GM12874 (cell line): ENCODE measurements around the gene NCOA5.

Experiments
- TF ChIP-seq, protein P1 (sequence below): IDR thresholded peaks from 2 replicates; pipeline ENCODE4 v1.5.1; 2011; ENCODE audit warnings: low read depth, mild to moderate bottlenecking, control low read depth, low read length, moderate library complexity; ENCODE audit not compliant: insufficient read depth

Gene NCOA5

DNA sequence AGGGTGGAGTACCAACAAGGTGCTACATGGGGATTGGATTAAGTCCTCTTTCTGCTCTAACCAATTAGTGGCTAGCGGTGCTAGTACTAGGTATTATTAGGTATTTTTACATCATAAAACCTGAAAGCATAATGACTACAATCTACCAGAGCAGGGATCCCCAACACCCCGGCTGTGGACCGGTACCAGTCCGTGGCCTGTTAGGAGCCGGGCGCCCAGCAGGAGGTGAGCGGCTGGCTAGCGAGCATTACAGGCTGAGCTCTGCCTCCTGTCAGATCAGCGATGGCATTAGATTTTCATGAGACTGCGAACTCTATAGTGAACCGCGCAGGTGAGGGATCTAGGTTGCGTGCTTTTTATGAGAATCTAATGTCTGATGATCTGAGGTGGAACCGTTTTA is 19.2 kb upstream of the NCOA5 start:
- TF ChIP-seq, protein P1, sequence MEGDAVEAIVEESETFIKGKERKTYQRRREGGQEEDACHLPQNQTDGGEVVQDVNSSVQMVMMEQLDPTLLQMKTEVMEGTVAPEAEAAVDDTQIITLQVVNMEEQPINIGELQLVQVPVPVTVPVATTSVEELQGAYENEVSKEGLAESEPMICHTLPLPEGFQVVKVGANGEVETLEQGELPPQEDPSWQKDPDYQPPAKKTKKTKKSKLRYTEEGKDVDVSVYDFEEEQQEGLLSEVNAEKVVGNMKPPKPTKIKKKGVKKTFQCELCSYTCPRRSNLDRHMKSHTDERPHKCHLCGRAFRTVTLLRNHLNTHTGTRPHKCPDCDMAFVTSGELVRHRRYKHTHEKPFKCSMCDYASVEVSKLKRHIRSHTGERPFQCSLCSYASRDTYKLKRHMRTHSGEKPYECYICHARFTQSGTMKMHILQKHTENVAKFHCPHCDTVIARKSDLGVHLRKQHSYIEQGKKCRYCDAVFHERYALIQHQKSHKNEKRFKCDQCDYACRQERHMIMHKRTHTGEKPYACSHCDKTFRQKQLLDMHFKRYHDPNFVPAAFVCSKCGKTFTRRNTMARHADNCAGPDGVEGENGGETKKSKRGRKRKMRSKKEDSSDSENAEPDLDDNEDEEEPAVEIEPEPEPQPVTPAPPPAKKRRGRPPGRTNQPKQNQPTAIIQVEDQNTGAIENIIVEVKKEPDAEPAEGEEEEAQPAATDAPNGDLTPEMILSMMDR: no peak

DNA sequence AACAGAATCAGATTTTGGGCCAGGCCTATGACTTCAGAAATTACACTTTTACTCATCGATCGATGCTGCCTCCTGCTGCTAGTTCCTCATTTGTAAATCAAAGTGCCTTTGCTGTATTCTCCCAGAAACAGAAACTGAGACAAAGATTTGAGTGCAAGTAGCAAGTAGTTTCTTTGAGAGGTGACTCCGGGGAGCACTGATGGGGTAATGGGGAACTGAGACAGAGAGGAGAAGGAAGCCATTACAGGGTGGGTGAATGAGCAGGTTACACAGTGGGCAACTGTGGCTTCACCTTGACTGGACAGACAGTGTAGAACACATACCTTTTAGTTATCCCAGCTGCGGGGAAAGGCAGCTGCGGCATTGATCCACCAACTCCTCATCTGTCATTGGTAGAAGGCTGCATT is 18.7 kb upstream of the NCOA5 start:
- TF ChIP-seq, protein P1: no peak

DNA sequence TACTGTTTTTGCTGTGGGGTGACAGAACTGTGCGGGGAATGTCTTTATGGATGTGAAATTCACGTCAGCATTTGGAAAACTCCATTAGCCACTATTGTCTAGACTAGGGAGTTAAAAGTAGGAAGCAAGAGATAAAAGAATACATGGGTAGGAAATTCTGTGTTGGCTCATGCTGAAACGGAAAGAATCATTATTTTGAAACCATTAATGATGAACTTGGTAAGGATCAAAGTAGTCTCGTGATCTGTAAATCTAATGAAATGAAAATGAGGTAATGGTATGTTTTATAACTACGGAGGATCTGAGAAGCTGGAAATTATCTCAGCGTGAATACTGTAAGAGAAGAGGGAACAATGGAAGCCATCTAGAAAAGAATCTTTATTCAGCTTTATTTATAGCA is 17.3 kb upstream of the NCOA5 start:
- TF ChIP-seq, protein P1: no peak

DNA sequence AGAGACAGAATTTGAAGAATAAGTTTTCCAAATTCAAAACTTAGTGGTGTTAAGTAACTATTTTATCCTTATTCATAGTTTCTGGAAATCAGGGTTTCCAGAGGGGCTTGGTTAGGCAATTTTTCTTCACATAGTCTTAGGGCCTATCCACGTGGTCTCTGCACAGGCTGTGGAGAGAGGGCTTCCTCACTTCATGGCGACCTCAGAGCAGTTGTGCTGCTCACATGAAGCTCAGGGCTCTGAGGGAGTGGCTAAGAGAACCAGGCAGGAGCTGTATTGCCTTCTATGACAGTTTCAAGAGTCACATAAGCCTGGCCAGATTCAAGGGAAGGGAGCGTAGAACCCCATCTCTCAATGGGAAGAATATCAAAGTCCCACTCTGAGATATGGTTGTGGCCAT is 14.5 kb upstream of the NCOA5 start:
- TF ChIP-seq, protein P1: no peak

DNA sequence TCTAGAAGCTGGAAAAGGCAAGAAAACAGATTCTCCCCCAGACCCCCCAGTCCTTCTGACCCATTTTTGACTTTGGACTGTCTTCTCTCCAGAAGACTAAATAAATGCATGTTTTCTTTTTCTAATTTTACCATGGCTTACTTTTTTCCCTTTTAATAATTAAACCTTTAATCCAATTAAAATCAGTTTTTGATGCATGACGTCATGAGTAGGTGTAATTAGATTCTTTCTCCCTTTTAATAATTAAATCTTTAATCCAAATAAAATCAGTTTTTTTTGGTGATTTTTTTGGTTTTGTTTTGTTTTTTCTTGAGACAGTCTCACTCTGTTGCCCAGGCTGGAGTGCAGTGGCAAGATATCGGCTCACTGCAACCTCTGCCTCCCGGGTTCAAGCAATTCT is 13.2 kb upstream of the NCOA5 start:
- TF ChIP-seq, protein P1: no peak

DNA sequence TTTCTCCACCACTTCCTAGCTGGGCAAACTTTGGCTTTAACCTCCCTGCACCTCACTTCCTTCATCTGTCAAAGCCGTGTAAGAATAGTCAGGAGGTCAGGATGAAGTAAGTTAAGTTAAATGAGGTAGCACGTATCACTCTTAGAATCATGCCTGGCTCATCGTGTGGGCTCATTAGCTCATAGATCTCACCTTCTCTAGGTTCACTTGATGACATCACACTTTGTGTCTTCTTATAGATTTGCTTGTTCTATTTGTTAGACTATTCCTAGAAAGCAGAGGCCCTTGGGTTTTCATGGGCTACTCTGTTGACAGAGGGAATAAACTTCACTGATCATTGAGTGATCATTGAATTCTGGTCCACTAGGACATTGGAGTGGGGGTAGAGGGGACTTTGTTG is 12.2 kb upstream of the NCOA5 start:
- TF ChIP-seq, protein P1: no peak

DNA sequence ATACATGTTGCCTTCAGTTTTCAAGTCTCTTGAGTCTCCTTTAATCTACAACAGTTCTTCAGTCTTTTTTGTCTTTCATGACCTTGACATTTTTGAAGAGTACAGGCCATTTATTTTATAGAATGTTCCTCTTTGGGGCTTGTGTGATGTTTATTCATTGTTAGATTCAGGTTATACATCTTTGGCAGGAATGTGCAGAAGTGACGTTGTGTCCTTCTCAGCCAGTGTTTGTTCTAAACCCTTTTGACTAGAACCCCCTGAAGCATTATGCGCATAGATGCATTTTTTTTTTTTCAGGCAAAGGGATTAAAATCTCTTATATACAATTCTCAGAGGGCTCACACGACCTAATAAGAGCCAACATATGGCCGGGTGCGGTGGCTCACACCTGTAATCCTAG is 11.2 kb upstream of the NCOA5 start:
- TF ChIP-seq, protein P1: no peak

DNA sequence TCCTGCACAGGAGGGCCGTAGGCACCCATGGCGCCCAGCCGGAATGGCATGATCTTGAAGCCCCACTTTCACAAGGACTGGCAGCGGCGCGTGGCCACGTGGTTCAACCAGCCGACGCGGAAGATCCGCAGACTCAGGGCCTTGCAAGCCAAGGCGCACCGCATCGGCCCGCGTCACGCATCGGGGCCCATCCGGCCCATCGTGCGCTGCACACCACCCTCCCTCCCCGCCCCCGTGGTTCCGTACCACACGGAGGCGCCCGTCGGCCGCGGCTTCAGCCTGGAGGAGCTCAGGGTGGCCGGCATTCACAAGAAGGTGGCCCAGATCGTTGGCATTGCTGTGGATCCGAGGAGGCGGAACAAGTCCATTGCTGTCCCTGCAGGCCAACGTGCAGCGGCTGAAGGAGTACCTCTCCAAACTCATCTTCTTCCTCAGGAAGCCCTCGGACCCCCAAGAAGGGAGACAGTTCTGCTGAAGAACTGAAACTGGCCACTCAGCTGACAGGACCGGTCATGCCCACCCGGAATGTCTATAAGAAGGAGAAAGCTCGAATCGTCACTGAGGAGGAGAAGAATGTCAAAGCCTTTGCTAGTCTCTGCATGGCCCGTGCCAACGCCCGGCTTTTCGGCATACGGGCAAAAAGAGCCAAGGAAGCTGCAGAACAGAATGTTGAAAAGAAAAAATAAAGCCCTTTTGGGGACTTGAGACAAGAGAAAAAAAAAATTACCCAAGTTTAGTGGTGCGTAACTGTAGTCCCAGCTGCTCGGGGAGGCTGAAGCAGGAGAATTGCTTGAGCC is 9.9 kb upstream of the NCOA5 start:
- TF ChIP-seq, protein P1: peak; percentile 48
